IMR-90 (cell line): Measurements from ENCODE around the gene NEGR1. TPM values are rescaled to one million over a fixed set of nuclear protein-coding genes. Genes with fewer than 3 reads are reported as not detected.

Source experiments
- ATAC-seq: fragments of 200-7000 bp; cut with Tn5 transposase; 2 replicates; pipeline ENCODE4 v1.9.1; 2020; ENCODE audit warnings: low read depth, mild to moderate bottlenecking, moderate library complexity
- BruUV-seq: library from RNA; stranded (reverse); fragments of 400-500 nt; replicated peaks from 2 replicates; lab custom pipeline; 2021; lab: Mats Ljungman, UMichigan
- CTCF ChIA-PET: fragments of 300-600 bp; formaldehyde crosslinking; extraction: SDS; loops from one replicate; lab custom pipeline; 2021; ENCODE audit warnings: antibody characterized with exemption; lab: Yijun Ruan, JAX
- POLR2A ChIA-PET: fragments of 300-600 bp; sonication (Branson Sonifier 250); formaldehyde crosslinking; loops from one replicate; lab custom pipeline; 2022; ENCODE audit warnings: antibody characterized with exemption; ENCODE audit not compliant: unreplicated experiment; lab: Charles Lee
- DNase-seq: peaks from one replicate; pipeline ENCODE4 v3.0.0; 2013
- H2AFZ ChIP-seq: replicated peaks from 2 replicates; pipeline ENCODE3; 2013; ENCODE audit warnings: low read length, mild to moderate bottlenecking; ENCODE audit not compliant: poor library complexity
- H2AK5ac ChIP-seq: 2 replicates; pipeline ENCODE4 v1.6.1; 2013; ENCODE audit warnings: low read depth, low read length, inconsistent platforms
- H2AK9ac ChIP-seq: replicated peaks from 2 replicates; pipeline ENCODE3; 2013; ENCODE audit warnings: mild to moderate bottlenecking, low read depth, low read length, moderate library complexity; ENCODE audit not compliant: poor library complexity
- H2BK120ac ChIP-seq: 2 replicates; pipeline ENCODE4 v1.6.1; 2013; ENCODE audit warnings: low read depth, low read length, inconsistent platforms
- H2BK15ac ChIP-seq: 3 replicates; pipeline ENCODE4 v1.6.1; 2013; ENCODE audit warnings: low read depth, low read length, inconsistent platforms
- H2BK20ac ChIP-seq: 2 replicates; pipeline ENCODE4 v1.6.1; 2013; ENCODE audit warnings: low read depth, mild to moderate bottlenecking, inconsistent platforms, low read length, moderate library complexity
- H2BK5ac ChIP-seq: 2 replicates; pipeline ENCODE4 v1.6.1; 2013; ENCODE audit warnings: mild to moderate bottlenecking, low read depth, low read length, inconsistent platforms; ENCODE audit not compliant: poor library complexity, severe bottlenecking
- H3K14ac ChIP-seq: replicated peaks from 2 replicates; pipeline ENCODE4 v1.6.1; 2013; ENCODE audit warnings: low read depth, low read length, inconsistent platforms
- H3K18ac ChIP-seq: 2 replicates; pipeline ENCODE4 v1.6.1; 2013; ENCODE audit warnings: low read depth, low read length, control low read depth
- H3K23ac ChIP-seq: 2 replicates; pipeline ENCODE4 v1.6.1; 2013; ENCODE audit warnings: low read depth, low read length, inconsistent platforms
- H3K27ac ChIP-seq: 2 replicates; pipeline ENCODE4 v1.5.1; 2013; ENCODE audit warnings: mild to moderate bottlenecking, control low read depth, low read length; ENCODE audit not compliant: insufficient read depth
- H3K27me3 ChIP-seq: 2 replicates; pipeline ENCODE4 v1.6.1; 2013; ENCODE audit warnings: low read length; ENCODE audit not compliant: control insufficient read depth, insufficient read depth
- H3K36me3 ChIP-seq: 2 replicates; pipeline ENCODE4 v1.6.1; 2013; ENCODE audit warnings: low read length, mixed read lengths; ENCODE audit not compliant: control insufficient read depth, insufficient read depth
- H3K4ac ChIP-seq: 2 replicates; pipeline ENCODE4 v1.6.1; 2013; ENCODE audit warnings: low read depth, low read length, inconsistent platforms
- H3K4me1 ChIP-seq: 2 replicates; pipeline ENCODE4 v1.6.1; 2013; ENCODE audit warnings: low read length, mixed read lengths; ENCODE audit not compliant: control insufficient read depth, insufficient read depth
- H3K4me2 ChIP-seq: 2 replicates; pipeline ENCODE4 v1.6.1; 2013; ENCODE audit warnings: low read depth, mild to moderate bottlenecking, control low read depth, low read length, moderate library complexity
- H3K4me3 ChIP-seq: 2 replicates; pipeline ENCODE4 v1.5.1; 2013; ENCODE audit warnings: low read depth, mild to moderate bottlenecking, control low read depth, low read length, moderate library complexity; ENCODE audit not compliant: insufficient read depth
- H3K56ac ChIP-seq: 2 replicates; pipeline ENCODE4 v1.6.1; 2013; ENCODE audit warnings: low read length, inconsistent platforms; ENCODE audit not compliant: insufficient read depth; ENCODE audit errors: extremely low read depth
- H3K79me1 ChIP-seq, 2 experiments: 2 replicates each; pipeline ENCODE4 v1.6.1; 2013; ENCODE audit warnings: low read length in 2 of 2, inconsistent platforms in 1 of 2, low read depth in 1 of 2
- H3K9ac ChIP-seq: 2 replicates; pipeline ENCODE4 v1.6.1; 2013; ENCODE audit warnings: low read depth, low read length, control low read depth
- H3K9me1 ChIP-seq: 2 replicates; pipeline ENCODE4 v1.6.1; 2013; ENCODE audit warnings: low read length, inconsistent platforms; ENCODE audit not compliant: insufficient read depth
- H3K9me3 ChIP-seq: 2 replicates; pipeline ENCODE4 v1.6.1; 2013; ENCODE audit warnings: low read length; ENCODE audit not compliant: control insufficient read depth, insufficient read depth
- H4K20me1 ChIP-seq: 2 replicates; pipeline ENCODE4 v1.6.1; 2013; ENCODE audit warnings: low read length, inconsistent platforms; ENCODE audit not compliant: insufficient read depth
- H4K5ac ChIP-seq: 2 replicates; pipeline ENCODE4 v1.6.1; 2013; ENCODE audit warnings: mild to moderate bottlenecking, low read depth, low read length, control low read depth
- H4K8ac ChIP-seq, 2 experiments: 2 replicates each; pipeline ENCODE4 v1.6.1; 2013; ENCODE audit warnings: low read depth in 2 of 2, low read length in 2 of 2, control low read depth in 1 of 2, inconsistent platforms in 1 of 2
- H4K91ac ChIP-seq: 2 replicates; pipeline ENCODE4 v1.6.1; 2013; ENCODE audit warnings: low read depth, low read length, inconsistent platforms; ENCODE audit not compliant: insufficient read depth
- BHLHE40 ChIP-seq: fragments of 150-350 bp; IDR thresholded peaks from 2 replicates; pipeline ENCODE4 v1.6.1; 2016; ENCODE audit warnings: mild to moderate bottlenecking, low read depth, low read length
- CEBPB ChIP-seq: IDR thresholded peaks from 2 replicates; pipeline ENCODE4 v1.6.1; 2012; ENCODE audit warnings: low read depth, low read length, improper control_type of control experiment
- CTCF ChIP-seq: conservative IDR thresholded peaks from 2 replicates; pipeline ENCODE4 v1.5.1; 2012; ENCODE audit warnings: mild to moderate bottlenecking, low read depth, low read length, improper control_type of control experiment
- ELK1 ChIP-seq: fragments of 150-350 bp; IDR thresholded peaks from 2 replicates; pipeline ENCODE4 v1.6.1; 2016; ENCODE audit warnings: low read depth, mild to moderate bottlenecking, low read length, moderate library complexity, borderline replicate concordance
- FOS ChIP-seq: fragments of 150-350 bp; IDR thresholded peaks from 2 replicates; pipeline ENCODE4 v1.6.1; 2016; ENCODE audit warnings: low read depth, low read length
- MAZ ChIP-seq: IDR thresholded peaks from 2 replicates; pipeline ENCODE4 v1.6.1; 2012; ENCODE audit warnings: low read depth, mild to moderate bottlenecking, low read length, improper control_type of control experiment, moderate library complexity, borderline replicate concordance
- MXI1 ChIP-seq: IDR thresholded peaks from 2 replicates; pipeline ENCODE4 v1.6.1; 2012; ENCODE audit warnings: low read depth, mild to moderate bottlenecking, low read length, moderate library complexity, borderline replicate concordance
- NFE2L2 ChIP-seq: fragments of 150-350 bp; IDR thresholded peaks from 2 replicates; pipeline ENCODE4 v1.6.1; 2016; ENCODE audit warnings: low read depth, mild to moderate bottlenecking, low read length
- POLR2A ChIP-seq: IDR thresholded peaks from 2 replicates; pipeline ENCODE4 v1.6.1; 2012; ENCODE audit warnings: mild to moderate bottlenecking, low read depth, low read length
- RAD21 ChIP-seq: IDR thresholded peaks from 2 replicates; pipeline ENCODE4 v1.6.1; 2012; ENCODE audit warnings: low read length, improper control_type of control experiment
- RCOR1 ChIP-seq: IDR thresholded peaks from 2 replicates; pipeline ENCODE4 v1.6.1; 2012; ENCODE audit warnings: mild to moderate bottlenecking, low read length, improper control_type of control experiment; ENCODE audit not compliant: insufficient replicate concordance
- RFX5 ChIP-seq: IDR thresholded peaks from 2 replicates; pipeline ENCODE4 v1.8.0; 2012; ENCODE audit warnings: low read depth, mild to moderate bottlenecking, low read length, moderate library complexity
- SMC3 ChIP-seq: fragments of 150-350 bp; IDR thresholded peaks from 2 replicates; pipeline ENCODE4 v1.6.1; 2016; ENCODE audit warnings: low read depth, mild to moderate bottlenecking, antibody characterized with exemption, low read length, moderate library complexity
- USF2 ChIP-seq: fragments of 150-350 bp; IDR thresholded peaks from 2 replicates; pipeline ENCODE4 v1.6.1; 2017; ENCODE audit warnings: mild to moderate bottlenecking, antibody characterized with exemption, low read length, low read depth
- dilution Hi-C: fragments of 300-500 bp; cut with HindIII; formaldehyde crosslinking; loops from one replicate; pipeline ENCODE4 v1.14.3; 2018; ENCODE audit warnings: low sequenced_read_pairs; ENCODE audit not compliant: unreplicated experiment
- in situ Hi-C: fragments of 300-500 bp; cut with MboI; formaldehyde crosslinking; loops from 3 replicates; pipeline ENCODE4 v1.14.3; 2019; ENCODE audit warnings: low sequenced_read_pairs, inconsistent platforms, mixed read lengths
- intact Hi-C: fragments of 100-400 bp; cut with micrococcal nuclease; formaldehyde crosslinking; loops from 2 replicates; pipeline ENCODE4 v1.10.0; 2022
- polyA plus RNA-seq, 3 experiments: library from polyadenylated mRNA; depleted of rRNA; stranded (reverse); fragments of >200 nt; gene quantifications; 2 replicates each; pipeline ENCODE4 v1.2.3, GENCODE V29; 2012; ENCODE audit warnings: low replicate concordance in 1 of 3
- total RNA-seq: library from RNA; depleted of rRNA; stranded (reverse); fragments of >200 nt; gene quantifications from 2 replicates; pipeline ENCODE4 v1.2.3, GENCODE V29; 2012

Gene NEGR1
- total and polyA plus RNA-seq, 2 of the 4 experiments (the other 2 are of a cell fraction), result 5.1 to 9.1 TPM

- Histone ChIP-seq H3K36me3 (no peaks in the 10 kb centered on the region), H2AK9ac (no peak overlapping the region), H3K56ac (no peak overlapping the region), H3K18ac (no peak overlapping the region), H3K79me1 (peaks cover 0 to 3% of the 10 kb centered on the region in 2 experiments; a peak in 1 of 4 replicates), H2AFZ (no peak overlapping the region), H3K4me2 (no peak overlapping the region), H2AK5ac (no peak overlapping the region), H4K5ac (no peak overlapping the region), H2BK5ac (no peak overlapping the region), H3K14ac (no peak overlapping the region), H2BK20ac (no peak overlapping the region), H2BK120ac (no peak overlapping the region), H3K9ac (no peak overlapping the region), H4K8ac (no peak overlapping the region), H4K91ac (no peak overlapping the region), H3K27ac (no peak overlapping the region), H3K9me1 (no peaks in the 10 kb centered on the region), H3K4me1 (peaks cover 3% of the 10 kb centered on the region; the same call in 1 of the 2 replicates), H3K4ac (no peak overlapping the region), H3K4me3 (no peak overlapping the region), H3K9me3 (no peaks in the 10 kb centered on the region), H2BK15ac (no peak overlapping the region), H3K23ac (no peak overlapping the region), H3K27me3 (no peaks in the 10 kb centered on the region), H4K20me1 (no peaks in the 10 kb centered on the region)
- ATAC-seq (no peak), DNase-seq (no peak)
- no peak for TF ChIP-seq USF2
- TF ChIP-seq ELK1, result no peak
- no peak for TF ChIP-seq MAZ
- TF ChIP-seq CTCF, result no peak
- TF ChIP-seq BHLHE40, result no peak
- no peak for TF ChIP-seq RAD21
- TF ChIP-seq RCOR1, result no peak
- TF ChIP-seq FOS, result no peak
- TF ChIP-seq SMC3, result no peak
- no peak for TF ChIP-seq MXI1
- TF ChIP-seq POLR2A, result no peak
- no peak for TF ChIP-seq RFX5
- TF ChIP-seq CEBPB, result no peak
- TF ChIP-seq NFE2L2, result no peak
- ChIA-PET POLR2A (no interaction called here), CTCF (no interaction called here)
- intact Hi-C loops, result no loop called here
- dilution Hi-C loops, result no loop called here
- in situ Hi-C loops, result no loop called here
- BruUV-seq, result no TSS peak
Measured at GRCh38 chr1:72182859-72183258, 99.5 kb downstream of the NEGR1 start.
